CD4-positive, alpha-beta T cell treated with Interleukin-17A for 4 hours (primary cell): ENCODE measurements around the gene PID1.

Experiments used
- DNase-seq: peaks from one replicate; pipeline ENCODE4 v3.0.0-alpha.2; 2020; ENCODE audit warnings: mixed read lengths

Gene PID1, protein sequence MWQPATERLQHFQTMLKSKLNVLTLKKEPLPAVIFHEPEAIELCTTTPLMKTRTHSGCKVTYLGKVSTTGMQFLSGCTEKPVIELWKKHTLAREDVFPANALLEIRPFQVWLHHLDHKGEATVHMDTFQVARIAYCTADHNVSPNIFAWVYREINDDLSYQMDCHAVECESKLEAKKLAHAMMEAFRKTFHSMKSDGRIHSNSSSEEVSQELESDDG

DNA sequence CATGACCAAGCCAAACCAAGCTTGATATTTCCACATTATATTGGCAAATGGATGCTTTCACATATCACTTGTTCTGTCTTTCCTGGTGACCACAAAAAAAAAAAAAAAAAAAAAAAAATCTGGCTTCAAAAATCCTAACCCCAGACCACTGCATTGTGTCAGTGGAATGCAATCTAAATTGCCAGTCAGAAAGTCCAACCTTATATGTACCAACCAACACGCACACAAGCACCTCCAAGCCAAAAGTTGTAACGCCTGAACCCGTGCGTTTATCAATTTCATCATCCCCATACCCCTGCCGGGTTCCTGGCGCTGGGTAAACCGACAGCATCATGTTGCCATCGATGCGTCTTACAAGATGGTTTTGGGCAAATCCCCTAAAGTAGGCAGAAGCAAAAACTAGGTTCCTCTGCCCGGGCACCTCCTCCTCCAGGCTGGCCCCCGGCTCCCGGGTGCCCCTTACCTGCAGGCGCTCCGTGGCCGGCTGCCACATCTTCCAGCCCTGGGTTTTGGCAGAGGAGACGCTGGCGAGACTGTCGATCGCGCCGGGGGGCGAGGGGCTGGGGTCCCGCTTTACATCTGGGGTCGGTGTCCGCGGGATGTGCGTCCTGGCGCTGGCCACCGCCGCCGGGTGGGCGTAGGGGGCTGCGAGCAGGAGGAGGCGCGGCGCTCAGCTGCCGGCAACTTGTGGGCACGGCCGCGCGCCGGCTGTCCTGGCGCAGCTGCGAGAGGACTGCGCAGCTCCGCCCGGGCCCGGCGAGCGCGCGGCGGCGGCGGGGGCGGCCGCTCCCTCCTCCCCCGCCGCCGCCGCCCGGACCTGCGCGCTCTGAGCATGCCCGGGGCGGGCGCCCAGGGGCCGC is at the start of gene PID1:
TSS of gene PID1 (minus strand) at position 737 of the 860 bp plus-strand sequence. CDS start at position 493, 244 bp downstream.
- no peak for DNase-seq

DNA sequence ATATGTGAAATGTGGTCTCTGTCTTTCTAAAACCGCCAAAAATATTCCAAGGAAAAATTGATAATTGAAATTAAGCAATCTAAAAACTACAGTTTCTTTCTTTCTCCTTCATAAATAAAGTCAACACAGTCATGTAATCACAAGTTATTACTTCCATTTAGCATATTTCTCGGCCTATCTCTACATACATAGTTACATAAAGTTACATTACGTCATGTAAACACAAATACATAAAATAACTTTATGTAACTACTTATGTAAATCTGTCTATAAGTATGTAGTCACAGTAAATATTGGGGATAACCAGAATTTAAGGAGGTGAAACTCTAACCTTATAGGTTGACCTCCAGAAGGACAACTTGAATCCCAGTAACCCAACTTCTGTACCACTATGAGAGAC is 48.5 kb upstream of the PID1 start:
- DNase-seq = no peak

DNA sequence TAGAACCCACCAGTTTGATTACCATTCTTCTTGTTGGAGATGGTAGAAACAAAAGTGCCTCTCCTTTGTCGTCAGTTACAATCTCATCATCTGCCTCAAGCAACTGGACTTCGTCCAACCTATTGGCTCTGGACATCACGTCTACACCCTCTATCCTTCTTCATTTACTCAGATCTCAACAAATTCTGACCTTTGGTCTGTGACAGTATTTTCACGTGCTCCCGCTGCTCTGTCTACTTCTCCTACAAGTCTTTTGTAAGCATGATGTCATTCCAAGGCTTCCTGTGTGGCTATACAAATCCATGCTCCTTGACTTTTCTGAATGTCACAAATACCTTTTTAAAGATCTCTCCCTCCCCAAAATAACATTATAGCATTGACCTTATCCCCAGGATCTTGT is 43.0 kb upstream of the PID1 start:
- no peak for DNase-seq

DNA sequence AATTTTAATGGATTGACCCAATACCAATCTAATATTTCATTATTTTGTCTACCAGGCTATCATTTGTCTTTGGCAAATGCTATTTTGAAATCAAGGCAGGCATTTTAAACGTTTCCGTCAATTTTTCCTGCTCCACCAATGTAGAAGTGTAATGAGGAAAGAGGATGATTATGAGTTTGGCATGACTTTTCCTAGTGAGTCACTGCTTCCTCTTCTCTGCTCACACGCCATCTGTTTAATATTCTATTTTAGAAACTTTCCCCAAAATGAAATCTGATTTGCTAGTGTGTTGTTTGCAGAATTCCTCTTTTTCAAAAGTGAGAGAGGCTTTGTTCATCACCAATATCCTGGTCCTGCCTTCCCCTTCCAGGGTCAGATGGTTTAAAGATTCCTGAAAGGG is 42.5 kb upstream of the PID1 start:
- DNase-seq = no peak

GRCh38 chr2:229301237-229301636 is 30.1 kb upstream of the PID1 start:
- no peak for DNase-seq

GRCh38 chr2:229300790-229301189 is 29.7 kb upstream of the PID1 start:
- no peak for DNase-seq

DNA sequence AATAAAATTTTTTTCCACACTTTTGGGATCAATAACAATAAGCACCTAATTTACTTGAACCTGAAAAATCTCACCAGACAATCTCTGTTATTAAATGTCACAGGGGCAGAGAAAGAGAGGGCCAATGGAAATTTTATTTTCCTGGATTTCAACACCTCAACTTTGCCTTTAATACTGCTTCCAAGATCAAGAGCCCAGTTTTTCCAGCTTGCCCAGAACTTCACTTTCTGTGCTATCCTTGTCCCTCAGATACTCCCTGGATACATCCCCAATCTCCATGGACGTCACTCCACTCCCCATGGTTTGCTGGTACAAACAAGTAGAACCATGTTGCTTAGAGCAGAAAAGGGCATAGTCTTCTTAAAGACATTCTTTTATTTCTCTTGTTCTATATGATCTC is 29.3 kb upstream of the PID1 start:
- no peak for DNase-seq

- DNase-seq = no peak
These were observed 26.2 kb upstream of the PID1 start for GRCh38 chr2:229297247-229297646.

DNA sequence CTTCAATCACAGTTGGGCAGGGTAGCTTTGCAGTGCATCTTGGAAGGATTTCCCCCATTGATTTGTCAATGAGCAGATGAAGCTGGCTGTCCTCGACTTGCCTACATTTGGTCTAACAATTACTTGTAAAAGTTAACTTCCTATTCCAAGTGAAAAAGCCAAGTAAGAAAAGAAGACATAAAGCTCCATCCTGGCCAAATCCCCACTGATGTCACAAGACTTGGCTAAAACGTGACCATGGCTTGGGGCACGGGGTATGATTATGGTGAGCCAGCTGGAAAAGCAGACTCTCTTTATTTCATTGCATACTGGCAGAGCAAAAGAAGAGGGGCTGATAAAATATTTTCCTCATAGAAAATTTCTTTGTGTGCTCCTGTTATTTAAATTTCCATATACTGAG is 25.4 kb upstream of the PID1 start:
- no peak for DNase-seq

DNA sequence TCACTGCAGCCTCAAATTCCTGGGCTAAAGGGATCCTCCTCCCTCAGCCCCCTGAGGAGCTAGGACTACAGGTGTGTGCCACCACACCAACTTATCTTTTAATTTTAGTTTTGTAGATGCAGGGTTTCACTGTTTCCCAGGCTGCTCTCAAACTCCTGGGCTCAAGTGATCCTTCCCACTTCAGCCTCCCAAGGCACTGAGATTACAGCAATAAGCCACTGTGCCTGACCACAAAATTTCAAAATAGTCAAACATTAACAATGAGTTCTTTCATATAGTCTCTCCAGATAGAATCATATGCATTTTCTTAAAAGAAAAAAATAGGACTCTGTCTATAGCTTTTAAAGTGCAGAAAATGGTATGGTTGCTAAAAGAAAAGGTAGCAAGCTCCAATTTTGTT is 24.9 kb upstream of the PID1 start:
- no peak for DNase-seq

- no peak for DNase-seq
These were observed 16.7 kb upstream of the PID1 start for GRCh38 chr2:229287823-229288222.

DNA sequence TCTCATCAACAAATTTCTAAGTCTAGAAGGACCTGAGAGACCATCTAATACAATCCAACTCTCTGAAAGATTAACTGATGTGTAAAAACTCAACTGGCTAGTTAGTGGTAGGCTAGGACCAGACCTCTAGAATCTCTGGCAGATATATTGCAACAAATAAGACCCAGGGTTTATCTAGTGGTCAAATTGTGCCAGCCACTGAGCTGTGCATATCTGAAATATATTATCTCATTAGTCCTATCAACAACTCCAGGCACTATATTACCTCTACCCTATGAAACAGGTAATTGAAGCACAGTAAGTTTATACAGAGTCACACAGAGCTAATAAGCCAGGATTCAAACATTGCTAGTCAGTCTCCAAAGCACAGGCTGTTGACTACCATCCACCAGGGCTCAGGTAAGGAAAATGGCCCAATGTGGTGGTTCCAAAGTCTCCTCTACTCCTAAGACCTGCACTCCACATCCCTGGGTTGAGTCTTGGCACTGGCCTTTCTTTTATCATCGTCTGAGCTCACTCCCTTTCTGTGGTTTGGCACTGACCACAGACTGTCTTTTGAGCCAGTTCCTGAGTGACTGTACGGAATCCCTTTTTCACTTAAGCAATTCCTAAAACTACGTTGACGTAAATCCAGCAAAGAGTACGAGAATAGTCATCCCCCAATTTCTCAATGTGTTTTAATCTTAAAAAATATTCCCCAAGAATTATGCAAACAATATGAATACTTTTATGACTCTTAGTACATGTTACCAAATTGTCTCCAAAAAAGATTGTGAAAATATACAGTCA is 11.9 kb upstream of the PID1 start:
- DNase-seq = no peak

DNA sequence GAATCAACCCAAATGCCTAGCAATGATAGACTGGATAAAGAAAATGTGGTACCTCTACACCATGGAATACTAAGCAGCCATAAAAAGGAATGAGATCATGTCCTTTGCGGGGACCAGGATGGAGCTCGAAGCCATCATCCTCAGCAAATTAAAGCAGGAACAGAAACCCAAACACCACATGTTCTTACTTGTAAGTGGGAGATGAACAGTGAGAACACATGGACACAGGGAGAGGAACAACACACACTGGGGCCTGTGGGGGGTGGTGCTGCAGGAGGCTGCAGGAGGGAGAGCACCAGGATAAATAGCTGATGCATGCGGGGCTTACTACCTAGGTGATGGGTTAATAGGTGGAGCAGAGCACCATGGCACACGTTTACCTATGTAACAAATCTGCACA is 8.4 kb upstream of the PID1 start:
- no peak for DNase-seq

DNA sequence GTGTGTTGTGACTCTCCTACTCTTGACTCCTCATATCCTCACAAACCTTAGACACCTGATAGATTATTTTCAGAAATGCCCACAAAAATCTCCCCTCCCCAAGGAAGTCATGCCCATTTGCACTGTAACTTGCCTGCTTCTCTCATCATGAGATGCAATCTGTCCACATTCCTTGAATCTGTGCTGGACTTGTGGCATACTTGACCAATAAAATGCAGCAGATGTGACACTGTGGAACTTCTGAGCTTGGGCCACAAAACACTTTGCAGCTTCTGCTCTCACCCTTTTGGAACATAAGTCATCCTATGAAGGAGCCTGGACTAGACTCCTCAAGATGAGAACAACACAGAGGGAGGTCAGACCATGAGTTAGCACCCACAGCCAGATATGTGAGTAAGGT is 4.4 kb upstream of the PID1 start:
- DNase-seq = no peak

GRCh38 chr2:229273723-229274338 is 2.7 kb upstream of the PID1 start:
- no peak for DNase-seq

- no peak for DNase-seq
These were observed 2.1 kb upstream of the PID1 start for GRCh38 chr2:229273006-229273722.

GRCh38 chr2:229269941-229270340 is 1.1 kb downstream of the PID1 start:
- no peak for DNase-seq

- no peak for DNase-seq
These were observed 1.9 kb downstream of the PID1 start for GRCh38 chr2:229269146-229269545.

- DNase-seq = no peak
These were observed 2.5 kb downstream of the PID1 start for GRCh38 chr2:229268626-229269025.

- DNase-seq = no peak
These were observed 4.0 kb downstream of the PID1 start for GRCh38 chr2:229267080-229267479.

DNA sequence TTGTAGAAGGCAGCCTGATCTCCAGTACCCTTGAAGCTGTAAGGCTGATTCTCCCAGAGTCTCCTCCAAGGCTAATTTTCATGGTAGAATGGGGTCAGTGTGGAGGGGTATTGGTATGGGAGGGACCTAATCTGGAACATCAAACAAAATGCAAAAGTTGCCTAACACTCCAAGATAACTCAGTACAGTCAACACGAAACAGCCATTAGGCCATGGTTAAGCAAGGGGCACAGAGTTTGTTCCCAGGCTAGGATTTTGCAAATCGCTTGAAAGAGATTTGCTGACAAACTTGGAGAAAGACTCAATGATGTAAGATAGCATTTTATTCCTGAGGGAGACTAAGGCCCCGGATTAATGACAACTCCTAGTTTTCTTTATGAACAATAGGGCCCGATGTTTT is 5.4 kb downstream of the PID1 start:
- no peak for DNase-seq

- DNase-seq = no peak
These were observed 9.5 kb downstream of the PID1 start for GRCh38 chr2:229261599-229261998.

DNA sequence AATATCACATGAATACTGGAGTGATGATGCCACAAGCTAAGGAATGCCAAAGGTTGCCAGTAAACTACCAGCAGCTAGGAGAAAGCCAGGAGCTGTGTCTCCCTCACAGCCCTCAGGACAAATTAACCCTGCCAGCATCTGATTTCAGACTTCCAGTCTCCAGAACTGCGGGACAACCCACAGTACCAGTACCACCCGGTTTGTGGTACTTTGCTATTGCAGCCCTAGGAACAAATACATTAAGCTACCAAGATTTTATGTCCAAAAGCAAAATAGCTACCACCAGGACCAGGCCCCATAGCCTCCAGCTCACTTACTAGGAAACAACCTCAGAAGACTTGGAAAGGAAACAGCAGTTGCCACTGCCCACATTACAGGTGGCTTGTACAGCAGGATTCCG is 10.0 kb downstream of the PID1 start:
- no peak for DNase-seq
